Stimulated activated CD4-positive, alpha-beta T cell treated with anti-CD3 and anti-CD28 coated beads, Interleukin-2, amount 100 ng/mL, for 4 hours (primary cell): ENCODE data around the gene SEMA5B.

Experiments
- DNase-seq: peaks from one replicate; pipeline ENCODE4 v3.0.0-alpha.2; 2020; ENCODE audit warnings: low read depth

Gene SEMA5B

GRCh38 chr3:123027292-123028232 is at the start of gene SEMA5B:
TSS of gene SEMA5B (minus strand) at chr3:123027763. CDS start at chr3:122961263, 66,500 bp downstream.
- DNase-seq, result no peak

- no peak for DNase-seq
Observed at GRCh38 chr3:123076496-123077418, 49.2 kb upstream of the SEMA5B start.

- DNase-seq, result no peak
Observed at GRCh38 chr3:123076112-123076495, 48.5 kb upstream of the SEMA5B start.

GRCh38 chr3:123075359-123075758 is 47.8 kb upstream of the SEMA5B start:
- no peak for DNase-seq

GRCh38 chr3:123072564-123072963 is 45.0 kb upstream of the SEMA5B start:
- no peak for DNase-seq

GRCh38 chr3:123072152-123072551 is 44.6 kb upstream of the SEMA5B start:
- no peak for DNase-seq

- no peak for DNase-seq
Observed at GRCh38 chr3:123071581-123071980, 44.0 kb upstream of the SEMA5B start.

- no peak for DNase-seq
Observed at GRCh38 chr3:123071146-123071545, 43.6 kb upstream of the SEMA5B start.

- no peak for DNase-seq
Observed at GRCh38 chr3:123070510-123070909, 42.9 kb upstream of the SEMA5B start.

GRCh38 chr3:123068601-123069381 is 41.2 kb upstream of the SEMA5B start:
- no peak for DNase-seq

- peak; percentile 23 for DNase-seq
Observed at GRCh38 chr3:123067689-123068600, 40.4 kb upstream of the SEMA5B start.

GRCh38 chr3:123066896-123067688 is 39.5 kb upstream of the SEMA5B start, which contains the start of gene PDIA5:
TSS of gene PDIA5 (plus strand) at chr3:123067025. CDS start at chr3:123067165, 140 bp downstream.
- peak; percentile 75 for DNase-seq

GRCh38 chr3:123066599-123066895 is 39.0 kb upstream of the SEMA5B start:
- no peak for DNase-seq

- DNase-seq, result no peak
Observed at GRCh38 chr3:123064914-123065313, 37.4 kb upstream of the SEMA5B start.

GRCh38 chr3:123064506-123064905 is 36.9 kb upstream of the SEMA5B start:
- no peak for DNase-seq

GRCh38 chr3:123063034-123063433 is 35.5 kb upstream of the SEMA5B start:
- no peak for DNase-seq

GRCh38 chr3:123061856-123062255 is 34.3 kb upstream of the SEMA5B start:
- no peak for DNase-seq

- no peak for DNase-seq
Observed at GRCh38 chr3:123060054-123060453, 32.5 kb upstream of the SEMA5B start.

- no peak for DNase-seq
Observed at GRCh38 chr3:123058505-123058904, 30.9 kb upstream of the SEMA5B start.

GRCh38 chr3:123055352-123055751 is 27.8 kb upstream of the SEMA5B start:
- no peak for DNase-seq
